OCI-LY7 (cell line): ENCODE measurements around the gene PBX2.

ENCODE experiments used
- EZH2phosphoT487 ChIP-seq: fragments of 200-600 bp; sonication (generic); IDR thresholded peaks from 2 replicates; pipeline ENCODE4 v1.6.1; 2018; ENCODE audit warnings: low read depth, borderline replicate concordance, mild to moderate bottlenecking, mixed run types, antibody characterized with exemption, low read length, moderate library complexity, mixed read lengths
- TF ChIP-seq, protein P1 (sequence below): fragments of 200-600 bp; sonication (generic); conservative IDR thresholded peaks from 2 replicates; pipeline ENCODE4 v1.5.1; 2014; ENCODE audit warnings: mild to moderate bottlenecking, antibody characterized with exemption, low read length, moderate library complexity, mixed read lengths

DNA sequence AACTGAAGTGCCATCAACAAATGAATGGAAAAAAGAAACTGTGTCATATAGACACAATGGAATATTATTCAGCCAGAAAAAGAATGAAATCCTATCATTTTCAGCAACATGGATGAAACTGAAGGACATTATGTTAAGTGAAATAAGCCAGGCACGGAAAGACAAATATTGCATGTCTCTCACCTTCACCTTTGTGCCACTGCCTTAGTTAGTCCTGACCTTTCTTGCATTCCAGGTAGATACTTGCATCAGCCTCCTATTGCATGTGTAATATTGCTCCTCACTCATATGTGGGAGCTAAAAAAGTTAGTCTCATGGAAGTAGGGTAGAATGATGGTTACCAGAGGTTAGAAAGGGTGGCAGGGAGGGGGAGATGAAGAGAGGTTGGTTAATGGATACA lies 19.0 kb upstream of the PBX2 start:
- TF ChIP-seq, protein P1, sequence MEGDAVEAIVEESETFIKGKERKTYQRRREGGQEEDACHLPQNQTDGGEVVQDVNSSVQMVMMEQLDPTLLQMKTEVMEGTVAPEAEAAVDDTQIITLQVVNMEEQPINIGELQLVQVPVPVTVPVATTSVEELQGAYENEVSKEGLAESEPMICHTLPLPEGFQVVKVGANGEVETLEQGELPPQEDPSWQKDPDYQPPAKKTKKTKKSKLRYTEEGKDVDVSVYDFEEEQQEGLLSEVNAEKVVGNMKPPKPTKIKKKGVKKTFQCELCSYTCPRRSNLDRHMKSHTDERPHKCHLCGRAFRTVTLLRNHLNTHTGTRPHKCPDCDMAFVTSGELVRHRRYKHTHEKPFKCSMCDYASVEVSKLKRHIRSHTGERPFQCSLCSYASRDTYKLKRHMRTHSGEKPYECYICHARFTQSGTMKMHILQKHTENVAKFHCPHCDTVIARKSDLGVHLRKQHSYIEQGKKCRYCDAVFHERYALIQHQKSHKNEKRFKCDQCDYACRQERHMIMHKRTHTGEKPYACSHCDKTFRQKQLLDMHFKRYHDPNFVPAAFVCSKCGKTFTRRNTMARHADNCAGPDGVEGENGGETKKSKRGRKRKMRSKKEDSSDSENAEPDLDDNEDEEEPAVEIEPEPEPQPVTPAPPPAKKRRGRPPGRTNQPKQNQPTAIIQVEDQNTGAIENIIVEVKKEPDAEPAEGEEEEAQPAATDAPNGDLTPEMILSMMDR: no peak
- no peak for TF ChIP-seq EZH2phosphoT487
